Measurements from ENCODE around the gene POMGNT1.

Gene POMGNT1

GRCh38 chr1:46210561-46210960 lies 12.3 kb upstream of the POMGNT1 start:
- ChIA-PET CTCF (interaction anchor here (1.0 to 6.3 kb wide), 2 partner anchors 11 to 12 kb away, joined by 3 to 72 read pairs; no protein-coding TSS in a partner anchor), POLR2A (no interaction called here)
- no peak overlapping the region for H3K4me3 ChIP-seq (ENCODE audit: low read depth, low read length)

GRCh38 chr1:46206399-46206798 lies 8.2 kb upstream of the POMGNT1 start:
- ChIA-PET CTCF (interaction anchor here (1.0 to 11.3 kb wide), 3 partner anchors 17 to 170 kb away, joined by 3 to 102 read pairs (median 4); no protein-coding TSS in a partner anchor), POLR2A (interaction anchor here (0.6 kb wide), 1 partner anchor 13 kb away, joined by 3 read pairs; no protein-coding TSS in a partner anchor)
- no peak for DNase-seq (ENCODE audit: low read depth, low spot score)
- no peak overlapping the region for H3K4me3 ChIP-seq (ENCODE audit: low read depth, low read length)
- TF ChIP-seq CTCF (IDR thresholded peaks at IDR 0.05; ENCODE audit: insufficient read depth, low read length, missing control alignments), result no peak

More at GRCh38 chr1:46210561-46210960, 12.3 kb upstream of the POMGNT1 start:
- TF ChIP-seq CTCF (IDR thresholded peaks at IDR 0.05; ENCODE audit: insufficient read depth, low read length, missing control alignments), result no peak
- DNase-seq (ENCODE audit: low read depth, low spot score), result no peak

GRCh38 chr1:46205791-46206190 lies 7.6 kb upstream of the POMGNT1 start:
- ChIA-PET CTCF (interaction anchor here (1.5 to 11.3 kb wide), 2 partner anchors 18 to 170 kb away, joined by 4 to 102 read pairs; no protein-coding TSS in a partner anchor), POLR2A (interaction anchor here (0.6 kb wide), 1 partner anchor 14 kb away, joined by 3 read pairs; no protein-coding TSS in a partner anchor)
- DNase-seq (ENCODE audit: low read depth, low spot score), result no peak
- no peak overlapping the region for H3K4me3 ChIP-seq (ENCODE audit: low read depth, low read length)
- TF ChIP-seq CTCF (IDR thresholded peaks at IDR 0.05; ENCODE audit: insufficient read depth, low read length, missing control alignments), result no peak

- no peak for TF ChIP-seq CTCF (IDR thresholded peaks at IDR 0.05; ENCODE audit: insufficient read depth, low read length, missing control alignments)
- ChIA-PET CTCF (interaction anchor here (11.3 kb wide), 1 partner anchor 18 kb away, joined by 102 read pairs; no protein-coding TSS in a partner anchor), POLR2A (no interaction called here)
- DNase-seq (ENCODE audit: low read depth, low spot score), result no peak
- no peak overlapping the region for H3K4me3 ChIP-seq (ENCODE audit: low read depth, low read length)
These were observed 6.9 kb upstream of the POMGNT1 start for GRCh38 chr1:46205141-46205540.

- POLR2A ChIA-PET, result no interaction called here
- no peak for TF ChIP-seq CTCF (IDR thresholded peaks at IDR 0.05; ENCODE audit: insufficient read depth, low read length, missing control alignments)
- H3K4me3 ChIP-seq (ENCODE audit: low read depth, low read length), result peak overlapping the region; percentile 87
- CTCF ChIA-PET, result interaction anchor here (11.3 kb wide), 1 partner anchor 19 kb away, joined by 102 read pairs; no protein-coding TSS in a partner anchor
- DNase-seq (ENCODE audit: low read depth, low spot score), result no peak
These were observed 6.1 kb upstream of the POMGNT1 start for GRCh38 chr1:46204406-46204742.

GRCh38 chr1:46203738-46204405 lies 5.6 kb upstream of the POMGNT1 start:
- no peak for DNase-seq (ENCODE audit: low read depth, low spot score)
- ChIA-PET POLR2A (interaction anchor here (2.0 kb wide), 1 partner anchor 22 kb away, joined by 11 read pairs; no protein-coding TSS in a partner anchor), CTCF (interaction anchor here (0.9 to 11.3 kb wide), 3 partner anchors 20 to 164 kb away, joined by 3 to 102 read pairs (median 3); no protein-coding TSS in a partner anchor)
- no peak for TF ChIP-seq CTCF (IDR thresholded peaks at IDR 0.05; ENCODE audit: insufficient read depth, low read length, missing control alignments)
- H3K4me3 ChIP-seq (ENCODE audit: low read depth, low read length), result peak overlapping the region; percentile 87

Data from AG04449 (cell line).